ENCODE data around the gene AIMP1. TPM values are rescaled to one million over a fixed set of nuclear protein-coding genes. Genes with fewer than 3 reads are reported as not detected.

AIMP1 gene
- total and polyA plus RNA-seq, 2 of the 13 experiments (the other 11 are each of a cell fraction or from before 2014, with no cell fraction given) = 28.6 to 82.9 TPM

DNA sequence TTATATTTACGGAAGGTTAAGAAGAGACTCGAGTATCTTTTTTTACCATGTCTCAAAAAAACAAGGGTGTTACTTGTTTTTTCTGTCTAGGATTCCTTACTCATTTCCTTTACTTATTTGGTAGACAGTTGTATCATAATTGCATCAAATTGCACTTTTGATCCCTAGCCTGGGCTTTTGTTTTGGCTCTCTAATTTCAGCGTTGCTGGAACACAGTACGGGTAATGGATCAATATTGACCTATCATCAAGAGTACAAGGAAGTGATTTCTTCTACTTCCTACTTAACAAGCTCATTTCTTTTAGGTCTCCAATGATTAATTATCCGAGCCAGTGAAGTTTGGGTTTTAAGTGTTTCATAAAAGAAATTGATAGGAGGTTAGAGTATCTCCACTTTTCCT lies 16.8 kb downstream of the AIMP1 start (continued):
- TF ChIP-seq, protein P1, sequence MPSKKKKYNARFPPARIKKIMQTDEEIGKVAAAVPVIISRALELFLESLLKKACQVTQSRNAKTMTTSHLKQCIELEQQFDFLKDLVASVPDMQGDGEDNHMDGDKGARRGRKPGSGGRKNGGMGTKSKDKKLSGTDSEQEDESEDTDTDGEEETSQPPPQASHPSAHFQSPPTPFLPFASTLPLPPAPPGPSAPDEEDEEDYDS (CRISPR knock-in tag; IDR thresholded peaks at IDR 0.05) = no peak
- TF ChIP-seq ZNF660 (CRISPR knock-in tag; IDR thresholded peaks at IDR 0.05; ENCODE audit: borderline replicate concordance, low read depth) (no peak), ZNF432 (CRISPR knock-in tag; IDR thresholded peaks at IDR 0.05; ENCODE audit: borderline replicate concordance) (no peak), DR1 (CRISPR knock-in tag; IDR thresholded peaks at IDR 0.05) (no peak), SKI (IDR thresholded peaks at IDR 0.05; ENCODE audit: partially characterized antibody) (no peak), PLRG1 (conservative IDR thresholded peaks at IDR 0.05) (no peak), MED1 (CRISPR knock-in tag; IDR thresholded peaks at IDR 0.05) (no peak), RORA (CRISPR knock-in tag; IDR thresholded peaks at IDR 0.05) (no peak), MEIS2 (CRISPR knock-in tag; IDR thresholded peaks at IDR 0.05) (no peak), SALL2 (CRISPR knock-in tag; IDR thresholded peaks at IDR 0.05) (no peak), HNF4A (CRISPR knock-in tag; IDR thresholded peaks at IDR 0.05) (peak; percentile 55), SOX6 (IDR thresholded peaks at IDR 0.05) (no peak), SOX6 (CRISPR knock-in tag; IDR thresholded peaks at IDR 0.05) (peak; percentile 49; the same call in 1 of the 2 replicates)
- TF ChIP-seq, protein P2, sequence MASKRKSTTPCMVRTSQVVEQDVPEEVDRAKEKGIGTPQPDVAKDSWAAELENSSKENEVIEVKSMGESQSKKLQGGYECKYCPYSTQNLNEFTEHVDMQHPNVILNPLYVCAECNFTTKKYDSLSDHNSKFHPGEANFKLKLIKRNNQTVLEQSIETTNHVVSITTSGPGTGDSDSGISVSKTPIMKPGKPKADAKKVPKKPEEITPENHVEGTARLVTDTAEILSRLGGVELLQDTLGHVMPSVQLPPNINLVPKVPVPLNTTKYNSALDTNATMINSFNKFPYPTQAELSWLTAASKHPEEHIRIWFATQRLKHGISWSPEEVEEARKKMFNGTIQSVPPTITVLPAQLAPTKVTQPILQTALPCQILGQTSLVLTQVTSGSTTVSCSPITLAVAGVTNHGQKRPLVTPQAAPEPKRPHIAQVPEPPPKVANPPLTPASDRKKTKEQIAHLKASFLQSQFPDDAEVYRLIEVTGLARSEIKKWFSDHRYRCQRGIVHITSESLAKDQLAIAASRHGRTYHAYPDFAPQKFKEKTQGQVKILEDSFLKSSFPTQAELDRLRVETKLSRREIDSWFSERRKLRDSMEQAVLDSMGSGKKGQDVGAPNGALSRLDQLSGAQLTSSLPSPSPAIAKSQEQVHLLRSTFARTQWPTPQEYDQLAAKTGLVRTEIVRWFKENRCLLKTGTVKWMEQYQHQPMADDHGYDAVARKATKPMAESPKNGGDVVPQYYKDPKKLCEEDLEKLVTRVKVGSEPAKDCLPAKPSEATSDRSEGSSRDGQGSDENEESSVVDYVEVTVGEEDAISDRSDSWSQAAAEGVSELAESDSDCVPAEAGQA (IDR thresholded peaks at IDR 0.05; ENCODE audit: low read depth) = no peak
- TF ChIP-seq, protein P2 (CRISPR knock-in tag; IDR thresholded peaks at IDR 0.05; ENCODE audit: borderline replicate concordance) = no peak
- TF ChIP-seq, protein P3, sequence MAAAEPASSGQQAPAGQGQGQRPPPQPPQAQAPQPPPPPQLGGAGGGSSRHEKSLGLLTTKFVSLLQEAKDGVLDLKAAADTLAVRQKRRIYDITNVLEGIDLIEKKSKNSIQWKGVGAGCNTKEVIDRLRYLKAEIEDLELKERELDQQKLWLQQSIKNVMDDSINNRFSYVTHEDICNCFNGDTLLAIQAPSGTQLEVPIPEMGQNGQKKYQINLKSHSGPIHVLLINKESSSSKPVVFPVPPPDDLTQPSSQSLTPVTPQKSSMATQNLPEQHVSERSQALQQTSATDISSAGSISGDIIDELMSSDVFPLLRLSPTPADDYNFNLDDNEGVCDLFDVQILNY (CRISPR knock-in tag; conservative IDR thresholded peaks at IDR 0.05) = no peak
- TF ChIP-seq, protein P4, sequence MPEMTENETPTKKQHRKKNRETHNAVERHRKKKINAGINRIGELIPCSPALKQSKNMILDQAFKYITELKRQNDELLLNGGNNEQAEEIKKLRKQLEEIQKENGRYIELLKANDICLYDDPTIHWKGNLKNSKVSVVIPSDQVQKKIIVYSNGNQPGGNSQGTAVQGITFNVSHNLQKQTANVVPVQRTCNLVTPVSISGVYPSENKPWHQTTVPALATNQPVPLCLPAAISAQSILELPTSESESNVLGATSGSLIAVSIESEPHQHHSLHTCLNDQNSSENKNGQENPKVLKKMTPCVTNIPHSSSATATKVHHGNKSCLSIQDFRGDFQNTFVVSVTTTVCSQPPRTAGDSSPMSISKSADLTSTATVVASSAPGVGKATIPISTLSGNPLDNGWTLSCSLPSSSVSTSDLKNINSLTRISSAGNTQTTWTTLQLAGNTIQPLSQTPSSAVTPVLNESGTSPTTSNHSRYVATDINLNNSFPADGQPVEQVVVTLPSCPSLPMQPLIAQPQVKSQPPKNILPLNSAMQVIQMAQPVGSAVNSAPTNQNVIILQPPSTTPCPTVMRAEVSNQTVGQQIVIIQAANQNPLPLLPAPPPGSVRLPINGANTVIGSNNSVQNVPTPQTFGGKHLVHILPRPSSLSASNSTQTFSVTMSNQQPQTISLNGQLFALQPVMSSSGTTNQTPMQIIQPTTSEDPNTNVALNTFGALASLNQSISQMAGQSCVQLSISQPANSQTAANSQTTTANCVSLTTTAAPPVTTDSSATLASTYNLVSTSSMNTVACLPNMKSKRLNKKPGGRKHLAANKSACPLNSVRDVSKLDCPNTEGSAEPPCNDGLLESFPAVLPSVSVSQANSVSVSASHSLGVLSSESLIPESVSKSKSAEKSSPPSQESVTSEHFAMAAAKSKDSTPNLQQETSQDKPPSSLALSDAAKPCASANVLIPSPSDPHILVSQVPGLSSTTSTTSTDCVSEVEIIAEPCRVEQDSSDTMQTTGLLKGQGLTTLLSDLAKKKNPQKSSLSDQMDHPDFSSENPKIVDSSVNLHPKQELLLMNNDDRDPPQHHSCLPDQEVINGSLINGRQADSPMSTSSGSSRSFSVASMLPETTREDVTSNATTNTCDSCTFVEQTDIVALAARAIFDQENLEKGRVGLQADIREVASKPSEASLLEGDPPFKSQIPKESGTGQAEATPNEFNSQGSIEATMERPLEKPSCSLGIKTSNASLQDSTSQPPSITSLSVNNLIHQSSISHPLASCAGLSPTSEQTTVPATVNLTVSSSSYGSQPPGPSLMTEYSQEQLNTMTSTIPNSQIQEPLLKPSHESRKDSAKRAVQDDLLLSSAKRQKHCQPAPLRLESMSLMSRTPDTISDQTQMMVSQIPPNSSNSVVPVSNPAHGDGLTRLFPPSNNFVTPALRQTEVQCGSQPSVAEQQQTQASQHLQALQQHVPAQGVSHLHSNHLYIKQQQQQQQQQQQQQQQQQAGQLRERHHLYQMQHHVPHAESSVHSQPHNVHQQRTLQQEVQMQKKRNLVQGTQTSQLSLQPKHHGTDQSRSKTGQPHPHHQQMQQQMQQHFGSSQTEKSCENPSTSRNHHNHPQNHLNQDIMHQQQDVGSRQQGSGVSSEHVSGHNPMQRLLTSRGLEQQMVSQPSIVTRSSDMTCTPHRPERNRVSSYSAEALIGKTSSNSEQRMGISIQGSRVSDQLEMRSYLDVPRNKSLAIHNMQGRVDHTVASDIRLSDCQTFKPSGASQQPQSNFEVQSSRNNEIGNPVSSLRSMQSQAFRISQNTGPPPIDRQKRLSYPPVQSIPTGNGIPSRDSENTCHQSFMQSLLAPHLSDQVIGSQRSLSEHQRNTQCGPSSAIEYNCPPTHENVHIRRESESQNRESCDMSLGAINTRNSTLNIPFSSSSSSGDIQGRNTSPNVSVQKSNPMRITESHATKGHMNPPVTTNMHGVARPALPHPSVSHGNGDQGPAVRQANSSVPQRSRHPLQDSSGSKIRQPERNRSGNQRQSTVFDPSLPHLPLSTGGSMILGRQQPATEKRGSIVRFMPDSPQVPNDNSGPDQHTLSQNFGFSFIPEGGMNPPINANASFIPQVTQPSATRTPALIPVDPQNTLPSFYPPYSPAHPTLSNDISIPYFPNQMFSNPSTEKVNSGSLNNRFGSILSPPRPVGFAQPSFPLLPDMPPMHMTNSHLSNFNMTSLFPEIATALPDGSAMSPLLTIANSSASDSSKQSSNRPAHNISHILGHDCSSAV (CRISPR knock-in tag; IDR thresholded peaks at IDR 0.05; ENCODE audit: borderline replicate concordance) = no peak

All from HepG2 (cell line).